NAMALWA (cell line): Measurements from ENCODE around the gene SRRT.
A peak's percentile ranks its signal among the peaks of the same experiment; 100 is the strongest.

ENCODE experiments used
- DNase-seq: peaks from one replicate; pipeline ENCODE4 v3.0.0-alpha.2; 2015; ENCODE audit warnings: low spot score

SRRT gene

GRCh38 chr7:100879685-100880261 lies 4.9 kb downstream of the SRRT start:
- DNase-seq, result no peak

DNA sequence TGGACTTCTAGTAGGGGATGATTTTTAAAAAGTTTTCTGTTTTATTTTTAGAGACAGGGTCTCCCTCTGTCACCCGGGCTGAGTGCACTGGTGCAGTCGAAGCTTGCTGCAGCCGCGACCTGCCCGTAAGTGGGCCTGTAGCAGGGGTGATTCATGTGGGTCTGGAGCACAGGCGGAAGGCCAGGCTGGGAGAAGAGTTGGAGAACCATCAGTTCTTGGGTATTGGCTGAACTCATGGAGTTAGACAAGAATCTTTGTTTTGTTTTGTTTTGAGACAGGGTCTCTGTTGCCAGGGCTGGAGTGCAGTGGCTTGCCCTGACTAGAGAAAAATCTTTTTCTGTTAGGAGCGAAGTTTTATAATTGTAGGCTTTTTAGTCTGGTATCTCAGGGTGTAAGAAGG lies 5.7 kb downstream of the SRRT start:
- DNase-seq, result no peak

DNA sequence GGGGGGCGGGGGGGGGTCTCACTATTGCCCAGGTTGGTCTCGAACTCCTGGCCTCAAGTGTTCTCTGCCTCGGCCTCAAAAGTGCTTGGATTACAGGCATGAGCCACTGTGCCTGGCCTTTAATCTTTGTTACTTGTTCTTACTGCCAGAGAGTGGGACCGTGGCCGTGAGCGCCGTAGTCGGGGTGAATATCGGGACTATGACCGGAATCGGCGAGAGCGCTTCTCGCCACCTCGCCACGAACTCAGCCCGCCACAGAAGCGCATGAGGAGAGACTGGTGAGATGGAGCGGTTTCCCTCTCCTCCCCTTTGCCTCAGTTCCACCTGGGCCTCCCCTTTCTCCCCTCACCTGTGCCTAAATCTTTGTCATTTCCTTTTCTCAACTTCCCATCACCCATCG lies 6.2 kb downstream of the SRRT start:
- DNase-seq, result no peak

DNA sequence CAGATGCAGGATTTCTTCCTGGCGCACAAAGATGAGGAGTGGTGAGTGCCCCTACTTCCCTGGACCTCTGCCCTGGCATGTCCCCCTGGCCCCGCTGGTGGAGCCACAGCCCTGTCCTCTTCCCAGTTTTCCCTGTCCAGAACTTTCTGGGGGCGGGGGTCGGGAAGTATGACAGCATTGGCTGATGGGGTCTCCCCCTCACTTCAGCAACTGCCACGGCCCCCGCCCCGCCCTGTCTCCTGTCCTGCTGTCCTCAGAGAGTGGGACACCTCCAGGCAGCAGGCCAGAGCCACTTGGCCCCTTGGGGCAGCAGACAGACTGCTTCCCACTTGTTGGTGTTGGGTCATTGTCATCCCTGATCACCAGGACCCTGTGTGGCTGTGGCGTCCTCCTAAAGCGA lies 7.3 kb downstream of the SRRT start:
- DNase-seq, result no peak

GRCh38 chr7:100882785-100883526 lies 8.1 kb downstream of the SRRT start:
- no peak for DNase-seq

GRCh38 chr7:100884736-100885439 lies 10.0 kb downstream of the SRRT start:
- no peak for DNase-seq

DNA sequence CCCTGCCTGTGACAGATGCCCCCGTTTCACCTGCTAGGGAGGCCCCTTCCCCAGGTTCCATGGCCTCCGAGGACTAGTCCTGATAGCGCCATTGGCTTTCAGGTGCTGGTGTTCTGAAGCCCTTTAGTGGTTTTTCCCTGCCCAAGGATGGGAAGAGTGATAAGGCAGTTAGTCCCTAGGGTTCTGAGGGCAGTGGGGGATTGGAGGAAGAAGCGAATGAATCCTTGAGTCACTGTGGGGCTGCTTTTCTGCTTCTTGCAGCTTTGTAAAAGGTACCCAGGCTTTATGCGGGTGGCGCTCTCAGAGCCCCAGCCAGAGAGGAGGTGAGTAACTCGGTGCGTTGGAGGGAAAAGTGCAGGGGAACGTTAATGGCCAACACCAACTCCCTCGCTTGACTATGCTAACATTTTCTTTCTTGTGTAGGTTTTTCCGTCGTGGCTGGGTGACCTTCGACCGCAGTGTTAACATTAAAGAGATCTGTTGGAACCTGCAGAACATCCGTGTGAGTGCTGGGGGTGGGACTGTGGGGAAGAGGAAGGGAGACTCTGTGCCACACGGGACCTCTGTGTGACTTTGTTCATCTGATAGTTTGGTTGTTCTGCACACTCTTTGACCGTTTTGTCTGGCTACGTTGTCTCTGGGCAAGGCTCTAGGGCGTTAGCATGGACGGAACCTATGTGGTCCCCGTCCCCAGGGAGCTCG lies 10.7 kb downstream of the SRRT start:
- DNase-seq, result no peak

DNA sequence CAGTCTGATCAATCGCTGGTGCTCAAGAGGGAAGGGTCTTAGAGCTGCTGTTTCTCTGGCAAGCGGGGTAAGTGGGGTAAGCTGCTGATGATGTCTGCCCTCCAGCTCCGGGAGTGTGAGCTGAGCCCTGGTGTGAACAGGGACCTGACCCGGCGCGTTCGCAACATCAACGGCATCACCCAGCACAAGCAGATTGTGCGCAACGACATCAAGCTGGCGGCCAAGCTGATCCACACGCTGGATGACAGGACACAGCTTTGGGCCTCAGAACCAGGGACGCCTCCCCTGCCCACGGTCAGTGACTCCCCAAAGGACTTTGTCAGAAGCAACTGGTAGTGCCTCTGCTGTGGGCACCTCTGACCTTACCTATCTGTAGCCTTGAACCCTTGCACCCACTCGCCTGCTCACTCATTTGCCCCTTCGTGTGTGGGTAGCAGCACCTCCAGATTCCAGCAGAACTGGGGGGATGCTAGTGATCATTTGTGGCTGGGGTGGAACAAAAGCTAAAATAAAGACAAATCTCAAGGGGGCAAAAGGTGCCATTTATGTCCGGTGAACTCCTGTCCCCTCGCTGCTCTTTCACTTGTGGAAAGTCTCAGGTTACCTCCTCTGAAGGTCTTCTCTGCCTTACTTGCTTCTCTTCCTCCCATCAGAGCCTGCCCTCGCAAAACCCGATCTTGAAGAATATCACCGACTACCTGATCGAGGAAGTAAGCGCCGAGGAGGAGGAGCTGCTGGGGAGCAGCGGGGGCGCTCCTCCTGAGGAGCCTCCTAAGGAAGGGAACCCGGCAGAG lies 11.4 kb downstream of the SRRT start:
- no peak for DNase-seq

- DNase-seq, result no peak
Observed at GRCh38 chr7:100886936-100887515, 12.1 kb downstream of the SRRT start.

GRCh38 chr7:100887516-100888290 lies 12.8 kb downstream of the SRRT start:
- DNase-seq, result peak; percentile 96

DNA sequence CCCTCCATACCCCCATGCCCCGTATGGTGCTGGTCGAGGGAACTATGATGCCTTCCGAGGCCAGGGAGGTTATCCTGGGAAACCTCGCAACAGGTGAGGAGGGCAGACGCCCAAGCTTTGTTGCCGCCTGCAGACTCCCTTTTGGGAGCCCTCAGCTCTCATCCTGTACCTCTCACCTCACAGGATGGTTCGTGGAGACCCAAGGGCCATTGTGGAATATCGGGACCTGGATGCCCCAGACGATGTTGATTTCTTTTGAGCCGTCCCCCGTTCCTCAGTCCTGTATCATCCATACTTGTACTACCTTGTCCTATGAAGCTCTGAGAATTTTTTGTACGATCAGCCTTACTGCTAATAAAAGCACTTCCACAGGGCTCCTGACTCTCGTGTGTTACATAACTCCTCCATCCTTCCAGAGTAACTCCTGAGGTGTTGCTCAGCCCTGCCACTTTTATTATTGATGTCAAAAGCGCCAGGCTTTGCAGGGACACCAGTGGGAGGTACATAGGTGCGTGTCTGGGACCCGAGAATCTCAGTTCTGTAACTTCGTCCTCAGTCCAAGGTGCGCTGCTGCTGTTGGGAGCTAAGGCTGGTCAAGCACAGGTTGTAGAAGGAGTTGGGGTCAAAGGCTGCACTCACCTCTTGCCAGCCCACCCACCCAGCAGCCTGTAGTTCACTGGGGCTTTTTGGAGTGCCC lies 13.5 kb downstream of the SRRT start:
- no peak for DNase-seq

DNA sequence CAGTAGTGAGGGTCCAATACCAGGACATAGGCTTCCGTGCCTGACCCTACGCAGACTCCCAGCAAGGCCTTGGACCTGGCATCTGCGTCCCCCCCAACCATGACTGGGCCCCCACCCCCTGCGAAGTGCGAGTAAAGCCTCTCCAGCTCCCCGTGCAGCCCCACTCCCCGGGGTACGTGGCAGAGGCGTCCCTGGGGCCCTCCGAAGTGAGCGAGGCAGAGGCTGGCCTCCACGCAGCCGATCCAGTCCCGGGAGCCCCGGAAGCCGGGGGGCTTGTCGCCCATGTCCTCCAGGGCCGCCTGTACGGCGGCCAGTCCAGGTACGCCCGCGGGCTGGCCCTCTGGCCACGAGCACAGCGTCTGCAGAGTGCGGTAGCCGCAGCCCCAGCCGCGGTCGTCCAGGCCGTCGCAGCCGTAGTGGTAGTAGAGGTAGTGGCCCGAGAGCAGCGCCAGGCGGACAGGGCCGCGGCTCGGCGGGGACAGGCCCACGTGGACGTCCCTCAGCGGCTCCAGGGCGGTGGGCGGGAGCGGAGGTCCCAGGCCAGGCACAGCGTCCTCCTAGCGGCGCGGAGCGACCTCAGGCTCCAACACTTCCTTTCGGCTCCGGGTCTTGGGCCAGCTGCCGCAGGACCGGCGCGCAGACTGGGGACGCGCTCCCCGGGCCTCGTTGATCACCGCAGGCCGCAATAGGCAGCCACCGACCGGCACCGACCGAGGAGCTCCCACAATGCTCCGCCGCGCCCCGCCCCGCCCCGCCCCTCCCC lies 14.3 kb downstream of the SRRT start, which contains the start of gene UFSP1:
TSS of gene UFSP1 (minus strand) at position 728 of the 763 bp plus-strand sequence. CDS start at position 284, 444 bp downstream.
- DNase-seq, result no peak

DNA sequence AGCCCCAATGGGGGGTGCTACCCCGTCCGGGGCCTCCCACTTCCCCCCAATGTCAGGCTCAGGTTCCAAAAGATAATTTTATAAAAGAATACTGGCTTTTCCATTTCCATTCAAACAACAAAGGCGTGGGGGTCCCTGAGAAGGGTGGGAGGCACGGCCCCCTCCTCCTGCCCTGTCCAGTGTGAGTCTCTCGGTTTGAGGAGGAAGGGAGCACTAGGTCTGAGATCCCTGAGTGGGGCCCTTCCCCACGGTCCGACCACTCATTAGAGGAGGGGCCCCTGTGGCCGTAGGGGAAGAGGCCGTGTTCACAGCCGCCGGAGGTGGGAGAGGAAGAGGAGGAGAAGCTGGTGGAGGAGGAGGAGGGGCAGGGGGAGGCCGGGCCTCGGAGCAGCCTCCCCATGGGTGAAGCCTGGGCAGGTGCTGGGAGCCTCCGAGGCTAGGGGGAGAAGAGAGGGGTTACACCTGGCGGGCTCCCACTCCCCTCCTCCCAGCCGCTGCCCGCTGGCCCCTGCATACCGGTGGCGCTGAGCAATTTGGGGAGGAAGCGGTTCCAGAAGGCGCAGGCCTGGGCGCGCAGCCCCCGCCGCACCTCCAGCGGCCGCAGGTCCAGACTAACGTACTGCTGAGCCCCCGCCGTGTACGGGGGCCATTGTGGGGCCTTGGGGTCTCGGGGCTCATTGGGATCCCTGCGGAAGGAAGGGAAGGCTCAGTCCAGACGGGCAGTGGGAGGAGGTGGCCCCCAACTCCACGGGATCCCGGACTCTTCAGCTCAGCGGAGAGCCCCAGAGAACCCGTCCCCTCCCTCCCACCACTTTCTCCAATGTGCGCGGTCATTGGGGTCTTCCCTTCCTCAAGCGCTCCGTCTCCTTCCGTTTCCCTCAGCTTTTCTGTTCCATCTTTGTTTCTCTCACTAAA lies 16.0 kb downstream of the SRRT start:
- DNase-seq, result no peak

- no peak for DNase-seq
Observed at GRCh38 chr7:100891568-100892247, 16.8 kb downstream of the SRRT start.

DNA sequence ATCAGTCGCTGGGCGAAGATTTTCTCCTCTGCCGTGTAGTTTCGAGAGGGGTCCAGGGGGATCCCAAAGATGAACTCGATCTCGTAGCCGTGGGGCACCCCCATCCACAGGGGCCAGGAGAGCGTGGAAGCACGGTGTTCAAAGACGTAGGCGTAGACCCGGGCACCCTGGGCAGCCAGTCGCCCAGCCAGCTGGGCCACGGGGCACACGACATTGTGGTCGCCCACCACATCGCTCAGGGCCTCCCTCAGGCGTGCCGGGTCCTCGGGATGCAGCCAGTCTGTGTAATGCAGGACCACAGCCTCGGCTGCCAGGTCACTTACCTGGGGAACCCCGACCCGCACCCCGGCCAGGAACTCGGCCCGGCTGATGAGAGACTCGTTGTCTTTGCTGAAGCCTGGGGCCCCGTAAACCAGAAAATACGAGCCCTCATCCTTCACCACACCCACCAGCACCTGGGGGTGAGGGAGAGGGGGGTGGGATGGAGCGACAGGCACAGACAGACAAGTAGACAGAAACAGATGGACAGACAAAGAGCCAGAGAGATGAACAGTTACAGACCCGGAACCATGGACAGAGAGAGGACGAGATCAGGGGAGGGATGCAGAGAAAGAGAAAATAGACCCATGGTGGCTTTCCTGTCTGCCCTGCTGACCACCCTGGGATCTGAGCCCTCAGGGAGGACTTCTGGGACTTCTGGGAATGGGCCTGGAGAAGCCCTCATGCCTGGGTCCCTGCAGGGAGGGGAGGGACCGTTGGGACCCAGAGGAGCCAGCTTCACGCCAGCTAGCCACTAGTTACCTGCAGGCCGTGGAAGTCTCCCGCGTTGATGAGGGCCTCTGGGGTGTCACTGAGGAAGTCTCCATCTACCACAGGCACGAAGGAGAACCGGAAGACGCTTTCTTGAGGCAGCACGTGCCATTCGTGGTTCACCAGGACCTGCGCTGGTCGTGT lies 17.7 kb downstream of the SRRT start:
- DNase-seq, result no peak

DNA sequence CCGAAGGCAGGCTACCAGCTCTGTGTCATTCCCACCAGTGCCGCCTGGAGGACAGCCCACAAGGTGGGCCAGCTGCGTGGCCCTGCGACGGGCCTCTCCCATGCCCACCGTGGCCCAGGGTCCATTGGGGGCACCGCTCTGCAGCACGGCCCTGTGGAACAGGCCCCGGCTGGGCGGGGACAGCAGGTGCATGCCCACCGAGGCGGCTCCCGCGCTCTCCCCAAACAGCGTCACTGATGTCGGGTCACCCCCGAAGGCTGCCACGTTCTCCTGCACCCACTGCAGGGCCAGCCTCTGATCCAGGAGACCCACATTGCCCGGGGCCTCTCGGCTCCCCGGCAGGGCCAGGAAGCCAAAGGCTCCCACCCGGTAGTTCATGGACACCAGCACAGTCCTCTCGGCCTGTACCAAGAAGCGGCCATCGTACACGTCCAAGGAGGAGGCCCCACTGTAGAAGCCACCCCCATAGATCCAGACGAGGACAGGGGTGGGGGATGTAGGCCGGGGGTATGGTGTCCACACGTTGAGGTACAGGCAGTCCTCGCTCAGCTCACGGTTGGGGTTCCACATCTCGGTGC lies 18.5 kb downstream of the SRRT start:
- no peak for DNase-seq
